HG02943 (cell line): ENCODE data around the gene RNF220.

ENCODE experiments used
- ATAC-seq: cut with Tn5 transposase; IDR thresholded peaks from one replicate; pipeline ENCODE4 v1.9.1; 2021; ENCODE audit warnings: mild to moderate bottlenecking, low read depth, moderate library complexity; ENCODE audit not compliant: unreplicated experiment

The RNF220 gene

GRCh38 chr1:44513111-44513510, 108.1 kb downstream of the RNF220 start:
- no peak for ATAC-seq

- no peak for ATAC-seq
Observed at GRCh38 chr1:44514673-44515072, 109.6 kb downstream of the RNF220 start.

GRCh38 chr1:44515416-44515815, 110.4 kb downstream of the RNF220 start:
- no peak for ATAC-seq

GRCh38 chr1:44519035-44519676, 114.1 kb downstream of the RNF220 start:
- ATAC-seq = no peak

- ATAC-seq = no peak
Observed at GRCh38 chr1:44521378-44522080, 116.5 kb downstream of the RNF220 start.

GRCh38 chr1:44523593-44524591, 118.8 kb downstream of the RNF220 start:
- ATAC-seq = no peak

- ATAC-seq = no peak
Observed at GRCh38 chr1:44524655-44525500, 119.8 kb downstream of the RNF220 start.

- no peak for ATAC-seq
Observed at GRCh38 chr1:44526295-44527073, 121.4 kb downstream of the RNF220 start.

- ATAC-seq = no peak
Observed at GRCh38 chr1:44531785-44532566, 126.9 kb downstream of the RNF220 start.

GRCh38 chr1:44532567-44532944, 127.5 kb downstream of the RNF220 start:
- ATAC-seq = no peak

- ATAC-seq = no peak
Observed at GRCh38 chr1:44534771-44535170, 129.7 kb downstream of the RNF220 start.

GRCh38 chr1:44536357-44537209, 131.5 kb downstream of the RNF220 start:
- no peak for ATAC-seq

- no peak for ATAC-seq
Observed at GRCh38 chr1:44537538-44537937, 132.5 kb downstream of the RNF220 start.

GRCh38 chr1:44537956-44538355, 132.9 kb downstream of the RNF220 start:
- ATAC-seq = no peak

GRCh38 chr1:44539991-44540730, 135.1 kb downstream of the RNF220 start:
- no peak for ATAC-seq

- ATAC-seq = no peak
Observed at GRCh38 chr1:44542420-44543063, 137.5 kb downstream of the RNF220 start.
